HG03025 (cell line): ENCODE results near the gene LSM2.

ENCODE experiments used
- ATAC-seq: cut with Tn5 transposase; IDR thresholded peaks from one replicate; pipeline ENCODE4 v1.9.1; 2021; ENCODE audit warnings: mild to moderate bottlenecking, moderate library complexity; ENCODE audit not compliant: unreplicated experiment, low FRiP score

Gene LSM2

GRCh38 chr6:31778999-31779885 is 27.5 kb downstream of the LSM2 start:
- ATAC-seq: no peak

DNA sequence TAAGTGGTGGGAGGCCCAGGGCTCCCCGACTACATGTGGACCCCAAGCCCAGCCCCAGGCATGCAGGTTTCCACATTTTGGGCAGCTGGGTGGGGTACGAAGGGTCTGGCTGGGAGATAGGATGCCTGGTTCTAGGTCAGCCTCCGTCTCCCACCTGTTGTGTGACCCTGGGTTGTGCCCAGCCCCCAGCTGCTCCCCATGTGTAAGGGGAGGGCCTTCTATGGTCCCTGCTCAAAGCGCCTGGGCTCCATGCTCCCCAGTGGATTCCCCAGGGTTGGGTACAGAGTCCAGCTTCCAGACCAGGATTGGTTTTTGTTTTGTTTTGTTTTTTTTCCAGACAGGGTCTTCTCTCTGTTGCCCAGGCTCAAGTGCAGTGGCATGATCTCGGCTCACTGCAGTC is 28.6 kb downstream of the LSM2 start:
- no peak for ATAC-seq

- no peak for ATAC-seq
These were observed 29.1 kb downstream of the LSM2 start for GRCh38 chr6:31777667-31778050.

GRCh38 chr6:31776989-31777666 is 29.6 kb downstream of the LSM2 start, which contains the start of gene VWA7:
VWA7 (minus strand) TSS chr6:31777328; CDS start chr6:31776779, 549 bp downstream.
- no peak for ATAC-seq

- ATAC-seq: no peak
These were observed 30.2 kb downstream of the LSM2 start for GRCh38 chr6:31776485-31776988.

DNA sequence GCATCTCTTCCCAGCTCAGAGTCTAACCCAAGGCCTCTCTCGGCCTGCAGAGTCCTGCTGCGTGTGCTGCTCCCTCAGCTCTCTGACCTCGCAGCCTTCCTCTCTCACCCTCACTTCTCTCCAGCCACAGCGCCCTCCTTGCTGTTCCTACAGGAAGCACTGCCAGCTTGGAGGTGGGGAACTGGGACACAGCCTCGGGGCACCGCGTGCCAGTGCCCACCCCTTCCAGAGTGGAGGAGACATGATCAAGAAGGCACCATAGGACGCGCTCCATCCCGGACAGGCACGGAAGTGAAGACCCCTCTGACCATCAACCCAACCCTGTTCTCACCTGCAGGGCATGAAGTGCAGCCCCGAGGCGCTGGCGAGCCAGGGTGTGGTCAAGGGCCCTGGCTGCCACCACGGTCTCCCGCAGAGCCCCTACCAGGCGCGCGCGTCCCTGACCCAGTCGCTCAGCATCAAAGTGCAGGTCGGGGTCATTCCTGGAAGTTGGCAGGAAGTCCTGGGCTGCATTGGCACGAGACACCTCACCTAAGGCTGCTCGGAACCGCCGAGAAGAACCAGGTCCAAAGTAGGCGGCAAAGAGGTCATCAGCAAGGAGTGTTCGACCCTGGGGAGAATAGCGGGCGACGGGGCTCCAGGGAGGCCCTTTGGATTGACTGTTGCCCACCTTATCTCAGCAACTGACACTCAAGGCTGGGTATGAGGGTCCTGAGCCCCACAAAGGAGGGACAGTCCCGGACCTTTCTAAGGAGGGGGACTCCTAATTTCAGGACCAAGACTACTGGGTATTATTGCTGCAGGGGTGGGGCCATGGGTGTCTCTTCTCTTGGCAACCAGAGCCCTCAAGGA is 30.9 kb downstream of the LSM2 start:
- ATAC-seq: no peak

DNA sequence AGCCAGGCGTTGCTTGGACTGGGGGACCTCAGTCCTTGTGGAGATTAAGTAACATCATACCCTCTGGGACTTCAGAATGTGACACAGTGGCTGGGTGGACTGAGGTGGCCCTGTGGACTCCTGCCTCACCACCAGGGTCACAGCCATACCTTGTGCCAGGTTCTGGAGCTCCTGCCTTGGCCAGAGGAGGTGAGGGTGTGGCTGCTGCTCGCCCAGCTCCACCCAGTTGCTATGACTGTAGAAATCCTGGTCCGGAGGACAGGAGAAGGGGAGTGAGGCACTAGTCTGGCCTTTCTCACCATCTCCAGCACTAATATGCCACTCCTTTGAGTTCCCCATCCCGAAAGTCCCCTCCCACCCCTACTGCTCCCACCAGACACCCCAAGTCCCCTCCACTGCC is 31.6 kb downstream of the LSM2 start:
- no peak for ATAC-seq

GRCh38 chr6:31771992-31772358 is 34.8 kb downstream of the LSM2 start:
- ATAC-seq: no peak

- no peak for ATAC-seq
These were observed 35.9 kb downstream of the LSM2 start for GRCh38 chr6:31770860-31771259.

DNA sequence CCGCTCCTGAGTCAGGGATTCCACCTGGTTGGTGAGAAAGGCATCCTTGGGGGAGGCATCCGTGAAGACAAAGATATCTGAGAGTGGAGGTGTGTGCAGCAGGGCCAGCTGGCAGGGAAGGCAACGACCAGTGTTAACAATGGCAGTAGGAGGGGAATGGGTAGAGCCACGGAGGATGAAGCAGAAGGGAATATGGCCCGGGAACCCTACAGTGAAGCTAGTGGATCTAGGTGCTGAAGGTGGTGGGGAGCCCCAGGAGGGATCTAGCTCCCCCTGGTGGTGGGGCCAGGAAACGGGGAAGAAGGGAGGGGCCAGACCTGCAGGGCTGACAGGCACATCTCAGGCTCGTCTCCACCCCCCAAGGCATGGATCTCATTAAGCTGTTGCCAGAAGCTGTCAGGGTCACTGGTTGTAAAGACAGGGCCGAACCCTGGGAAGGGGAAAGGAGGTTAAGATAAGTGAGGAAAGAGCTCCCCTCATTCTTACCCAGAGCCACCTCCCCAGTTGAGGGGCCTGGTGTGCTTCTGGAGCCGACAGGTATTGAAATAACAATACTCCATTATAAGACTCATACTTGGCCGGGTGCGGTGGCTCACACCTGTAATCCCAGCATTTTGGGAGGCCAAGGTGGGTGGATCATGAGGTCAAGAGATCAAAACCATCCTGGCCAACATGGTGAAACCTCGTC is 36.9 kb downstream of the LSM2 start:
- ATAC-seq: no peak

- no peak for ATAC-seq
These were observed 38.2 kb downstream of the LSM2 start for GRCh38 chr6:31768363-31769257.

GRCh38 chr6:31767096-31767645 is 39.6 kb downstream of the LSM2 start:
- no peak for ATAC-seq

DNA sequence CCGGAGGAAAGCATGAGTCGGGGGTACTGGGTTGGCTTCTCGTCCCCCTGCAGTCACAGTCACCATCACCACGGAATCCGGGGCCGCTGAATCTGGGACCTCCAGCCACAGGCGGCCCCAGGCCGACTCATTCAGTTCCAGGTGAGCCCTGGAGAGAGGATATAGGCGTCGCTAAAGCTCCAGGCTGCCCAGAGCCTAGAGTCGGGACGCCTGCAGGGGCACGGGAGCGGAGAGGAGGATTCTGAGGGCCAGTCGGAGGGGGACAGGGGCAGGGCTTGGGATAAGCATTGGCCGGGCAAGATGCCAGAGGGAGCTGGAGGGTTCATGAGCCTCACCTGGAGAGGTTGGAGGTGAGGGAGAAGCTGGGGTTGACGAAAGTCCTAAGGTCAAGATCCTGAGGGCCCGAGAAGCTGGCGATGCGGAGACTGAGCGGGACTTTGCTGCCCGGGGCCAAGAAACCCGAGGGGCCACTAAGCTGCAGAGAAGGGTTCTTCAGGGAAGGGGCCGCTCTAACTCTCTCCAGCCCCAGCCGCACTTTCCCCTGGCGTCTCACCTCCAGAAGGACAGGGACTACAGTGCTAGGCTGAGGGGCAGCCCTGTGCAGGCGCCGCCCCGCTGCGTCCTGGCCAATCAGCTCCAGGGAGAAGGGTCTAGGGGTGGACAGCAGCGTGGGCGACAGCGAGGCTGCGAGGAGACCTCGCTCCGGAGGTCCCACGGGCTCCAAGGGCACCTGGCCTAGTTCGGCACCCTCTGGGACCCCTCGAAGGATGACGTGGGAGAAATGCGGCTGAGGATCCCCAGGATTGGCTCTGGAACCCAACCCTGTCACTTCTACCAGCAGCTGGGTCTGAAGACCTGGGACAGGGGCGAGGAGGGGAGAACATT is 40.6 kb downstream of the LSM2 start:
- ATAC-seq: no peak

- no peak for ATAC-seq
These were observed 41.2 kb downstream of the LSM2 start for GRCh38 chr6:31765559-31765909.

- ATAC-seq: no peak
These were observed 42.6 kb downstream of the LSM2 start for GRCh38 chr6:31764198-31764597.

DNA sequence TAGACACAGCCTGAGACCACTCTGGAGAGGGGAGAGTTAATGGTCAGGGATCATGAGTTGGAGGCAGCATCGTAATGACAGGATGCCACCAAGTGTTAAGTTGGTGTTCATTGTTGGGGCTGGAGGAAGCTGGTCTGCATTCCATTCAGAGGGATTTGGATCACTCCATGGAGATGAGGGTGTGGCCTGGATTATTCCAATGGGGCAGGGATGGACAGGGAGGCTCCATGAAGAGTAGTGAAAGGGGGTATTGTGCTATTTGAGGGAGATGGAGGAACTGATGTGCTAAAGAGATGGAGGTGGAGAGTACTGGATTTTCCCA is 43.2 kb downstream of the LSM2 start:
- ATAC-seq: no peak

- no peak for ATAC-seq
These were observed 43.7 kb downstream of the LSM2 start for GRCh38 chr6:31762878-31763618.

- no peak for ATAC-seq
These were observed 44.4 kb downstream of the LSM2 start, which contains the start of gene SAPCD1 for GRCh38 chr6:31762356-31762755. SAPCD1 (plus strand) TSS chr6:31762656; CDS start chr6:31763055, 399 bp downstream.
